GM10248 (cell line): ENCODE data around the gene KCNQ1.

Experiments
- CTCF ChIA-PET: fragments of 300-600 bp; sonication (Branson Sonifier 250); formaldehyde crosslinking; extraction: SDS; loops from one replicate; lab custom pipeline; 2021; ENCODE audit warnings: antibody characterized with exemption; lab: Yijun Ruan, JAX
- POLR2A ChIA-PET: fragments of 350-650 bp; sonication (Branson Sonifier 250); formaldehyde crosslinking; extraction: SDS; loops from one replicate; lab custom pipeline; 2020; ENCODE audit warnings: antibody characterized with exemption; lab: Yijun Ruan, JAX
- DNase-seq: peaks from one replicate; pipeline ENCODE4 v3.0.0; 2012; ENCODE audit errors: extremely low spot score
- TF ChIP-seq, protein P1 (sequence below): IDR thresholded peaks from 2 replicates; pipeline ENCODE4 v1.5.1; 2012; ENCODE audit warnings: mild to moderate bottlenecking, low read depth; ENCODE audit errors: extremely low read depth, missing control alignments, control extremely low read depth

The KCNQ1 gene

DNA sequence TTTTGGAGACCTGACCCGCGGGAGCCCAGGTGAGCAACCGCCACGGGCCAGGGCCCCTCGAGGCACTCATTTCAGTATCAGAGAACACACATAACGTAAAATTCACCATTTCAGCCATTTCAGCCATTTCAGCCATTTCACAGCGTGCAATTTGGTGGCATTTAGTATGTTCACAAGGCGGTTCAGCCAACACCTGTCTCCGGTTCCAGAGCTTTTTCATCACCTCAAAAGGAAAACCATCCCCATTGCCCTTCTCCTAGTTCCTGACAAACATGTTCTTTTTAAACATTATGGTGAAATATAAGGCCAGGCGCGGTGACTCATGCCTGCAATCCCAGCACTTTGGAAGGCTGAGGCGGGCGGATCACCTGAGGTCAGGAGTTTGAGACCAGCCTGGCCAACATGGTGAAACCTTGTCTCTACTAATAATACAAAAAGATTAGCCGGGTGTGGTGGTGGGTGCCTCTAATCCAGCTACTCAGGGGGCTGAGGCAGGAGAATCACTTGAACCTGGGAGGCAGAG is 119.3 kb downstream of the KCNQ1 start:
- ChIA-PET CTCF (no interaction called here), POLR2A (no interaction called here)
- TF ChIP-seq, protein P1, sequence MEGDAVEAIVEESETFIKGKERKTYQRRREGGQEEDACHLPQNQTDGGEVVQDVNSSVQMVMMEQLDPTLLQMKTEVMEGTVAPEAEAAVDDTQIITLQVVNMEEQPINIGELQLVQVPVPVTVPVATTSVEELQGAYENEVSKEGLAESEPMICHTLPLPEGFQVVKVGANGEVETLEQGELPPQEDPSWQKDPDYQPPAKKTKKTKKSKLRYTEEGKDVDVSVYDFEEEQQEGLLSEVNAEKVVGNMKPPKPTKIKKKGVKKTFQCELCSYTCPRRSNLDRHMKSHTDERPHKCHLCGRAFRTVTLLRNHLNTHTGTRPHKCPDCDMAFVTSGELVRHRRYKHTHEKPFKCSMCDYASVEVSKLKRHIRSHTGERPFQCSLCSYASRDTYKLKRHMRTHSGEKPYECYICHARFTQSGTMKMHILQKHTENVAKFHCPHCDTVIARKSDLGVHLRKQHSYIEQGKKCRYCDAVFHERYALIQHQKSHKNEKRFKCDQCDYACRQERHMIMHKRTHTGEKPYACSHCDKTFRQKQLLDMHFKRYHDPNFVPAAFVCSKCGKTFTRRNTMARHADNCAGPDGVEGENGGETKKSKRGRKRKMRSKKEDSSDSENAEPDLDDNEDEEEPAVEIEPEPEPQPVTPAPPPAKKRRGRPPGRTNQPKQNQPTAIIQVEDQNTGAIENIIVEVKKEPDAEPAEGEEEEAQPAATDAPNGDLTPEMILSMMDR, result no peak
- no peak for DNase-seq

DNA sequence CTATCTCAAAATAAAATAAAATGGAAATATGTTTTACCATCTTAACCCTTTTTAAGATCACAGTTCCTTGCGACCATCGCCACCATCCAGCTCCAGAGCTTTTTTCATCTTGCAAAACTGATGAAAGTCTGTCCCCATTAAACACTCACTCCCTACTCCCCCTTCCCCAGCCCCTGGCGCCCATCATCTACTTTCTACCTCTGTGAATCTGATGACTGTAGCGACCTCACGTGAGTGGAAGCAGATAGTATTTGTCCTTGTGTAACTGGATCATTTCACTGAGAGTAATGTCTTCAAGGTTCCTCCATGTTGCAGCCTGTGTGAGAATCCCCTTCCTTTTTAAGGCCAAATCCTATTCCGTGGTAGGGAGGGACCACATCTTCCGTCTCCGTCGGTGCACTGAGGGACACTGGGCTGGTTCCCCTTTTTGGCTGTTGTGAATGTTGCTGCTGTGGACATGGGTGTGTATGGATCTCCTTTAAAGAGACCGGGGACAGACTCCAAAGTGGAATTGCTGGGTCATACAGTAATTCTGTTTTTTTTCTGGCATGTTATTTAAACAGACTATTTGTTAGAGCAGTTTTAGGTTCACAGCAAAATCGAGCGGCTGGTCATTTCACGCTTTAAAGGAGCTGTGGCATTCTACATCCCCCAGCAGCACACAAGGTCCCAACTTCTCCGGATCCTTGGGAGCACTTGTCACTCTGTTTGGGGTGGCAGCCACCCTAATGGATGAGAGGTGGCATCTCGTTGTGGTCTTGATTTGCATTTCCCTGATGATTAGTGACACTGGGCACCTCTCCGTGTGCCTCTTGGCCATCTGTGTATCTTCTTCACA is 120.0 kb downstream of the KCNQ1 start:
- POLR2A ChIA-PET, result no interaction called here
- no peak for DNase-seq
- TF ChIP-seq, protein P1, result no peak
- CTCF ChIA-PET, result no interaction called here

DNA sequence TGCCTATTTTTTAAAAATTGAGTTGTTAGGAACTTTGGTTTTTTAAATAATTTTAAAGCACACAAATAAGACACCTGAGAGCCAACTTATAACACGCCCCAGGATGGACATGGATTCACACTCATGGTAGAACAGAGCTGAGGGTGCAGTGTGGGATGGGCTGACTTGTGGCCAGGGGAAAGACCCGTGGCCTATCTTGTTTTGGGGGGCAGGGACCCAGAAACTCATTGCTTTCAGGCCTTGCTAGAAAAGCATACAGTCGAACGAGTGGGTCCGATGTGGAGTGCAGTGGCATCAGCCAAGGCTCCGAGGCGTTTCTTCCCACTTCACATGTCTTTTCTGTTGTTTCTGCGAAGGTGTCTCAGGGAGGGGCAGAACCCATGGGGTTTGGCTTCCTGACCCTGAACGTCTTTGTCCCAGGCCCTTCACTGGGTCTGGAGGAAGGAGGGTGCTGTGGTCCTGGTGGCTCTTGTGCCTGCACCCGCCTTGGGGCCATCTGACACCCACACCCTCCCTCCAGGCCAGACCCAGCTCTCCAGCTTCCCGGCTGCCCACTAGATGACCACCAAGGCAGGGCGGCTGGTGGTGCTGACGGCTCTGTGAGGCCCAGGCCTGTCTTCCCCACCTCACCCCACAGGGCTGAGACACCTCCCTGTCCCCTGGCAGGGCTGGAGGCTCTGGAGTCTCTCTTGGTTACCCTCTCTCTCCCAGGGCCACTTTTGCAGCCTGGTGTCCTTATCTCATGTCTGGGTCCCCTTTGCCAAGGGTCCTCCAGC is 120.8 kb downstream of the KCNQ1 start:
- TF ChIP-seq, protein P1, result no peak
- POLR2A ChIA-PET, result no interaction called here
- CTCF ChIA-PET, result no interaction called here
- no peak for DNase-seq

DNA sequence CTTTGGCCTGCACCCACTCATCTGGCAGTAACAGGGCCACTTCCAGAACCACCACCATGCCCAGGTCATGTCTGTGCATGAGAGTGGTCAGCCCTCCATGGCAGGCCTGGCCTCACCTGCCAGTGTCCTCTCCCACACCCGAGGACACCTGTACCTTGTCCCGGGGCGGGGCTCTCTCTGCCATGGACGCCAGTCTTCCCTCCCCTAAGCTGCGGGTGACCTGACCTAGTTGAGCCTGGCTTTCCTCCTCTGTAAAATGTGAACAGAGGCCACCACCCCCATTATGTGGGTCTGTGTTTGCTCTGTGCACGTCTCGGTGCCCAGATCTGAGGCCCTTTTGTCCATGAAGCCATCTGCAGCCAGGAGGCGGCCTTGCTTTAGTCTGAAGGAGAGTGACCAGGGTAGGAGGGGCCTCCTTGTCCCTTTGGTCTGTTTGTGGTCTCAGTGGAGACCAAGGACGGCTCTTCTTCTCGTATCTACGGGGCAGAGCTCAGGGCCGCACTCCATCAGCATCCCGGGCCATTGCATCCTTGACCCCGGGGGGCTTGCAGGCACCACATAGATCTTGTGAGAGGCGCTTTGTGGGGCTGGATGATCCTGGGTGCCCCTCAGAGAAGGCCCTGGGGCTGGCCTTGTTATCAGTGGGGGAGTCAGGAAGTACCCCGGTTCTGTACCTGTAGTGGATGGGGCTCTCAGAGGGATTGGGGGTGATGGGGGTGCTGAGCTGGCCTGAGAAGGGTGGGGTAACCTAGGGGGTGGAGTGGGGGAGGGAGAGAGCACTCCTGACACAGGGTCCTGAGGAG is 121.6 kb downstream of the KCNQ1 start:
- no peak for DNase-seq
- CTCF ChIA-PET, result interaction anchor here (1.0 kb wide), 2 partner anchors 33 to 321 kb away, joined by 3 read pairs; no protein-coding TSS in a partner anchor
- TF ChIP-seq, protein P1, result no peak
- POLR2A ChIA-PET, result no interaction called here

DNA sequence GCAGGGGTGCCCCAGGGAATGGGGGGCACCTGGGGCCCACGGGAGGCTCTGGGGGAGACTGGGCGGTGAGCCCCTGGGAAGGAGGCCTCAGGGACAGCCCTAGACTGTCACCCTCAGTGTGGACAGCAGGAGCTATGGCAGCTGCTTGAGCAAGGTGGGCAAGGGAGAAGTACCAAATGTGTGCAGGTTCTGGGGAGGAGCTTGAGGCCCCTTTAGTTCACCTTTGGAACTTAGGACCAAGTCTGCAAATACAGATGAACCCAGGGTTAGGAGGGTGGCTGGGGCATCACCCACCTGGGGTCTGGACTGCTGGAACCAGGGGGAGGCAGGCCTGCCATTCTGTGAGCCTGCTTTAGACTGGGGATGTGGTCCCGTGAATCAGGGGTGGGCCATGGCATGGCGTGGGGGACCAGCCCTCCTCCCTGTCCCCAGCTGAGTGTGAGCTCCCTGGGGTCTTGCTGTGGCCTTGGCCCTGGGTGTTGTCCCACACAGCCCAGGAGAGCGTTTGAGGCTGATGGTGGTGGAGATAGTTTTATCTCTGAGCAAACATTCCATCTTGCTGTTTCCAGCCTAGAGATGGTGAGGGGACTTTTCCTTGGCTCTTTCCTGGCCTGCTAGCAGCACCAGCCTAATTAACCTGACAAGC is 122.3 kb downstream of the KCNQ1 start:
- CTCF ChIA-PET, result interaction anchor here (1.0 to 1.2 kb wide), 3 partner anchors 34 to 321 kb away, joined by 3 read pairs; no protein-coding TSS in a partner anchor
- DNase-seq, result no peak
- POLR2A ChIA-PET, result no interaction called here
- TF ChIP-seq, protein P1, result no peak
